K562 (cell line): ENCODE measurements around the gene CAMK1D. TPM values are rescaled to one million over a fixed set of nuclear protein-coding genes. Genes with fewer than 3 reads are reported as not detected.

Experiments used
- ATAC-seq: fragments of 200-7000 bp; cut with Tn5 transposase; 3 replicates; pipeline ENCODE4 v1.9.1; 2020; ENCODE audit warnings: moderate library complexity
- BruUV-seq: library from RNA; stranded (reverse); fragments of 400-500 nt; replicated peaks from 2 replicates; lab custom pipeline; 2021; lab: Mats Ljungman, UMichigan
- CTCF ChIA-PET: fragments of 300-600 bp; formaldehyde crosslinking; extraction: SDS; loops from one replicate; lab custom pipeline; 2021; ENCODE audit warnings: low intra/inter-chr PET ratio; lab: Yijun Ruan, JAX
- POLR2A ChIA-PET: fragments of 300-600, 350-650 bp; sonication (Branson Sonifier 250); formaldehyde crosslinking; extraction: SDS; loops from one replicate; lab custom pipeline; 2021; ENCODE audit warnings: antibody characterized with exemption, inconsistent platforms; lab: Yijun Ruan, JAX
- DNase-seq, 4 experiments: peaks; one replicate each; pipeline versions ENCODE4 v3.0.0 to v3.0.0-alpha.2; 2011 to 2018; ENCODE audit warnings: low spot score in 3 of 4, mixed read lengths in 3 of 4; ENCODE audit errors: extremely low read depth in 1 of 4
- FAIRE-seq: peaks from 2 replicates; lab custom pipeline; 2011; peaks lifted over from hg19 to GRCh38; lab: Jason Lieb, UNC
- H2AFZ ChIP-seq: 2 replicates; pipeline ENCODE4 v1.6.0; 2011; ENCODE audit warnings: low read depth, low read length, control low read depth, inconsistent platforms
- H3K27ac ChIP-seq: fragments of 200-600 bp; 3 replicates; pipeline ENCODE4 v1.8.0; 2011; ENCODE audit warnings: low read depth, mild to moderate bottlenecking, control low read depth, inconsistent platforms, low read length, moderate library complexity, mixed read lengths; ENCODE audit errors: extremely low read depth
- H3K27me3 ChIP-seq, 2 experiments: fragments of 300-600 bp in 1 of 2; 2 replicates in 1 of 2; 3 replicates in 1 of 2; pipeline versions ENCODE4 v1.6.0 to v1.8.0; 2011; ENCODE audit warnings: inconsistent platforms in 2 of 2, low read length in 2 of 2, mild to moderate bottlenecking in 1 of 2, mixed read lengths in 1 of 2, moderate library complexity in 1 of 2; ENCODE audit not compliant: control insufficient read depth in 2 of 2, insufficient read depth in 2 of 2
- H3K36me3 ChIP-seq: fragments of 300-600 bp; 3 replicates; pipeline ENCODE4 v1.8.0; 2011; ENCODE audit warnings: mild to moderate bottlenecking, low read length, inconsistent platforms; ENCODE audit not compliant: control insufficient read depth, insufficient read depth
- H3K4me1 ChIP-seq, 2 experiments: fragments of 200-600 bp in 1 of 2; replicated peaks in 1 of 2; 2 replicates in 1 of 2; 3 replicates in 1 of 2; pipeline versions ENCODE4 v1.5.1 to v1.8.0; 2011; ENCODE audit warnings: inconsistent platforms in 2 of 2, low read length in 2 of 2, mild to moderate bottlenecking in 1 of 2, mixed read lengths in 1 of 2, moderate library complexity in 1 of 2; ENCODE audit not compliant: control insufficient read depth in 2 of 2, insufficient read depth in 2 of 2
- H3K4me2 ChIP-seq: 2 replicates; pipeline ENCODE4 v1.6.1; 2011; ENCODE audit warnings: low read length, control low read depth, inconsistent platforms, mixed read lengths; ENCODE audit not compliant: insufficient read depth
- H3K4me3 ChIP-seq: fragments of 200-600 bp; sonication (generic), shearing (Covaris generic); 2 replicates; pipeline ENCODE4 v1.5.1; 2016; ENCODE audit warnings: control low read depth, inconsistent platforms
- H3K79me2 ChIP-seq: fragments of 200-600 bp; 3 replicates; pipeline ENCODE4 v1.8.0; 2011; ENCODE audit warnings: low read length, inconsistent platforms; ENCODE audit not compliant: control insufficient read depth, insufficient read depth
- H3K9ac ChIP-seq, 2 experiments: 2 replicates each; pipeline versions ENCODE4 v1.6.0 to v1.6.1; 2011; ENCODE audit warnings: low read depth in 2 of 2, low read length in 2 of 2, control low read depth in 1 of 2, inconsistent platforms in 1 of 2, mild to moderate bottlenecking in 1 of 2, mixed read lengths in 1 of 2; ENCODE audit not compliant: insufficient read depth in 1 of 2
- H3K9me1 ChIP-seq: one replicate; pipeline ENCODE4 v1.6.0; 2011; ENCODE audit warnings: inconsistent platforms, mild to moderate bottlenecking, low read length, moderate library complexity; ENCODE audit not compliant: control insufficient read depth, insufficient read depth
- H3K9me3 ChIP-seq: replicated peaks from 2 replicates; pipeline ENCODE4 v1.5.1; 2011; ENCODE audit warnings: low read depth, low read length, inconsistent platforms; ENCODE audit not compliant: control insufficient read depth, insufficient read depth
- H4K20me1 ChIP-seq: replicated peaks from 2 replicates; pipeline ENCODE4 v1.6.1; 2011; ENCODE audit warnings: low read length, inconsistent platforms, mixed read lengths; ENCODE audit not compliant: control insufficient read depth, insufficient read depth
- CCAR2 ChIP-seq: fragments of 200-400 bp; formaldehyde crosslinking; IDR thresholded peaks from 2 replicates; pipeline ENCODE4 v1.6.1; 2017; ENCODE audit warnings: mild to moderate bottlenecking, low read depth, low read length
- HMGN3 ChIP-seq: IDR thresholded peaks from 2 replicates; pipeline ENCODE4 v1.6.1; 2011; ENCODE audit warnings: borderline replicate concordance, low read depth, mild to moderate bottlenecking, mixed read lengths, low read length; ENCODE audit not compliant: insufficient read length; ENCODE audit errors: extremely low read depth
- KHSRP ChIP-seq: fragments of 450-650 bp; IDR thresholded peaks from 2 replicates; pipeline ENCODE4 v1.6.1; 2017
- SRSF3 ChIP-seq: fragments of 200-400 bp; formaldehyde crosslinking; IDR thresholded peaks from 2 replicates; pipeline ENCODE4 v1.6.1; 2016; ENCODE audit warnings: mild to moderate bottlenecking, low read length, moderate library complexity; ENCODE audit not compliant: insufficient read depth
- SUPT5H ChIP-seq: fragments of 450-650 bp; IDR thresholded peaks from 2 replicates; pipeline ENCODE4 v1.6.1; 2016
- TAF9B ChIP-seq: fragments of 450-650 bp; IDR thresholded peaks from 2 replicates; pipeline ENCODE4 v1.6.1; 2018; ENCODE audit warnings: mild to moderate bottlenecking; ENCODE audit not compliant: partially characterized antibody
- TSC22D4 ChIP-seq: fragments of 450-650 bp; IDR thresholded peaks from 2 replicates; pipeline ENCODE4 v1.6.1; 2016; ENCODE audit warnings: missing genetic modification characterization, missing biosample characterization, control low read depth
- ZNF436 ChIP-seq: fragments of 250-450, 450-650 bp; sonication (Bioruptor Pico); formaldehyde crosslinking; IDR thresholded peaks from 2 replicates; pipeline ENCODE4 v1.7.0; 2020; ENCODE audit warnings: mild to moderate bottlenecking
- WGBS: fragments of 100-300 bp; shearing (Covaris generic); methylation state at CpG from one replicate; pipeline ENCODE4 v1.1.6; 2016; ENCODE audit warnings: low coverage, mixed read lengths; ENCODE audit not compliant: insufficient coverage; ENCODE audit errors: missing lambda C conversion rate; 5-methylcytosine and 5-hydroxymethylcytosine counted together
- in situ Hi-C: fragments of 300-500 bp; cut with MboI; formaldehyde crosslinking; loops from 4 replicates; pipeline ENCODE4 v1.15.0; 2018; ENCODE audit warnings: inconsistent platforms, mixed read lengths
- intact Hi-C: fragments of 100-400 bp; cut with micrococcal nuclease; formaldehyde crosslinking; loops from 2 replicates; pipeline ENCODE4 v1.14.2; 2022
- polyA plus RNA-seq, 8 experiments: library from polyadenylated mRNA; depleted of rRNA in 4 of 8; stranded (reverse) in 5 of 8; unstranded in 3 of 8; fragments of >200 nt; fragmentation: Nextera tagmentation in 2 of 8; fragmentation: Illumina TruSeq in 1 of 8; extraction: Ambion mirVana in 2 of 8; extraction: Trizol in 1 of 8; gene quantifications; 2 replicates each; pipeline versions ENCODE4 v1.2.1 to v1.2.3, GENCODE V29; 2011 to 2014; ENCODE audit warnings: inconsistent platforms in 1 of 8, missing spikeins in 1 of 8
- total RNA-seq, 7 experiments: library from RNA; depleted of rRNA in 6 of 7; stranded (reverse); fragments of >200 nt in 6 of 7; fragmentation: Illumina TruSeq in 2 of 7; extraction: Trizol in 2 of 7; gene quantifications; 2 replicates each; pipeline versions ENCODE4 v1.2.1 to v1.2.3, GENCODE V29; 2011 to 2021; ENCODE audit warnings: low replicate concordance in 1 of 7
- TF ChIP-seq, protein P1 (sequence below), 2 experiments: fragments of 450-650 bp; IDR thresholded peaks; 2 replicates each; pipeline ENCODE4 v1.6.1; 2016
- TF ChIP-seq, protein P2 (sequence below): fragments of 250-450 bp; sonication (Bioruptor Pico); IDR thresholded peaks from 2 replicates; pipeline ENCODE4 v1.8.0; 2021; ENCODE audit warnings: borderline replicate concordance, mild to moderate bottlenecking, moderate library complexity; ENCODE audit not compliant: poor library complexity, severe bottlenecking
- TF ChIP-seq, protein P3 (sequence below): fragments of 250-450 bp; sonication (Bioruptor Pico); IDR thresholded peaks from 2 replicates; pipeline ENCODE4 v1.8.0; 2022; ENCODE audit warnings: moderate library complexity, mild to moderate bottlenecking, inconsistent platforms

Gene CAMK1D
- total and polyA plus RNA-seq, 9 of the 15 experiments (the other 6 are each of a cell fraction or from before 2014, with no cell fraction given) = 0.12 to 0.24 (median 0.20) TPM; not detected in 5

DNA sequence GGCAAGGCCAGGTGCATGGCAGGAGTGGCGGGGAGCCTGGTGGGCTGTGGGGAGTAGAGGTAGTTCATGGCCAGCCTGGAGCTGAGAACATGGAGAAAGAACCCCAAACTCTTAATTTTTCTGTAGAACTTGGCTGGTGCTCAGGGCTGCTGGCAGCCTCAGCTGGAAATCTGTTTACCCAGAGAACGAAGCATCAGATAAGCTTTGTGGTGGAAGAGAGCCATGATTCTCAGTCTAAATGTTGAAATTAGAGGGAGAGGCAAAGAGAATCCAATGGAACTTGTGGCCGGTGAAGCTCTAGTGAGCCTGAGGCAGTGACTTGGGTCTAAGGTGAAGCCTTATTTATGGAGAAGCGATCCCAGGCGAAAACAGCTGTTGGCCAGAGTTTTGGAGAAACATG, 525.8 kb downstream of the CAMK1D start:
- no peaks in the 10 kb centered on the region for H3K36me3 ChIP-seq
- H2AFZ ChIP-seq = no peak overlapping the region
- H3K4me1 ChIP-seq = no peaks in the 10 kb centered on the region; a peak in 1 of 5 replicates
- in situ Hi-C loops (no loop called here), intact Hi-C loops (no loop called here)
- FAIRE-seq (no peak), DNase-seq (no peak), ATAC-seq (no peak)
- H3K9ac ChIP-seq = no peak overlapping the region
- no peak overlapping the region for H3K27ac ChIP-seq
- 0% methylated on average over 5 of the region's 5 CpGs for WGBS
- ChIA-PET POLR2A (no interaction called here), CTCF (interaction anchor here (0.6 kb wide), 1 partner anchor 125 kb away, joined by 3 read pairs; no protein-coding TSS in a partner anchor)
- H4K20me1 ChIP-seq = no peaks in the 10 kb centered on the region
- H3K27me3 ChIP-seq = peaks cover 0 to 20% of the 10 kb centered on the region in 2 experiments; a peak in 1 of 5 replicates
- H3K79me2 ChIP-seq = no peaks in the 10 kb centered on the region
- TF ChIP-seq, protein P1, sequence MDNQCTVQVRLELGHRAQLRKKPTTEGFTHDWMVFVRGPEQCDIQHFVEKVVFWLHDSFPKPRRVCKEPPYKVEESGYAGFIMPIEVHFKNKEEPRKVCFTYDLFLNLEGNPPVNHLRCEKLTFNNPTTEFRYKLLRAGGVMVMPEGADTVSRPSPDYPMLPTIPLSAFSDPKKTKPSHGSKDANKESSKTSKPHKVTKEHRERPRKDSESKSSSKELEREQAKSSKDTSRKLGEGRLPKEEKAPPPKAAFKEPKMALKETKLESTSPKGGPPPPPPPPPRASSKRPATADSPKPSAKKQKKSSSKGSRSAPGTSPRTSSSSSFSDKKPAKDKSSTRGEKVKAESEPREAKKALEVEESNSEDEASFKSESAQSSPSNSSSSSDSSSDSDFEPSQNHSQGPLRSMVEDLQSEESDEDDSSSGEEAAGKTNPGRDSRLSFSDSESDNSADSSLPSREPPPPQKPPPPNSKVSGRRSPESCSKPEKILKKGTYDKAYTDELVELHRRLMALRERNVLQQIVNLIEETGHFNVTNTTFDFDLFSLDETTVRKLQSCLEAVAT (IDR thresholded peaks at IDR 0.05) = no peak
- TF ChIP-seq SUPT5H (no peak), ZNF436 (CRISPR knock-in tag) (no peak), SRSF3 (no peak)
- H3K9me3 ChIP-seq = no peaks in the 10 kb centered on the region
- H3K4me2 ChIP-seq = no peak overlapping the region
- BruUV-seq = no TSS peak
- no peak overlapping the region for H3K4me3 ChIP-seq
- H3K9me1 ChIP-seq = no peaks in the 10 kb centered on the region

DNA sequence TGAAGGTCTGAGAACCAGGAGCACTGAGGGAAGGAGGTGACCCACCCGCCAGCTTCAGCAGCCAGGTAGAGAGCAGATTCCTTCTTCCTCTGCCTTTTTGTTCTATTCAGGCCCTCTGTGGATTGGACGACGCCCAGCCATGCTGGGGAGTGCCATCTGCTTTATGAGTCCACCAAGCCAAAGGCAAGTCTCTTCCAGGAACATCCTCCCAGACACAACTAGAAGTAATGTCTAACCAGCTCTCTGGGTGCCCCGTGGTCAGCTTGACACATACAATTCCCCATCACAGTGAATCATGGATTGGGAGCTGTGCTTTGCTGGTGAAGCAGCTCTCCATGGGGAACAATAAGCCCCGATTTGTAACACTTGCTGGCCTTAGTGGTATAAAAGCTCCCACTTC, 526.9 kb downstream of the CAMK1D start:
- FAIRE-seq = no peak
- Histone ChIP-seq H3K36me3 (no peaks in the 10 kb centered on the region), H3K4me1 (no peaks in the 10 kb centered on the region; a peak in 1 of 5 replicates), H3K9ac (no peak overlapping the region), H4K20me1 (no peaks in the 10 kb centered on the region), H3K4me3 (no peak overlapping the region), H3K27me3 (peaks cover 0 to 20% of the 10 kb centered on the region in 2 experiments; a peak in 1 of 5 replicates), H3K9me1 (no peaks in the 10 kb centered on the region), H3K9me3 (no peaks in the 10 kb centered on the region), H3K79me2 (no peaks in the 10 kb centered on the region), H3K27ac (no peak overlapping the region), H2AFZ (no peak overlapping the region), H3K4me2 (no peak overlapping the region)
- ChIA-PET CTCF (no interaction called here), POLR2A (interaction anchor here (0.8 to 0.9 kb wide), 2 partner anchors 458 to 1895 kb away, joined by 3 read pairs; no protein-coding TSS in a partner anchor)
- DNase-seq = no peak
- in situ Hi-C loops (no loop called here), intact Hi-C loops (no loop called here)
- 0% methylated on average over 5 of the region's 5 CpGs for WGBS
- TF ChIP-seq, protein P2, sequence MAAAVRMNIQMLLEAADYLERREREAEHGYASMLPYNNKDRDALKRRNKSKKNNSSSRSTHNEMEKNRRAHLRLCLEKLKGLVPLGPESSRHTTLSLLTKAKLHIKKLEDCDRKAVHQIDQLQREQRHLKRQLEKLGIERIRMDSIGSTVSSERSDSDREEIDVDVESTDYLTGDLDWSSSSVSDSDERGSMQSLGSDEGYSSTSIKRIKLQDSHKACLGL (CRISPR knock-in tag) = no peak
- TF ChIP-seq TAF9B (no peak), TSC22D4 (tag) (no peak), CCAR2 (no peak), KHSRP (no peak), HMGN3 (no peak)
- TF ChIP-seq, protein P3, sequence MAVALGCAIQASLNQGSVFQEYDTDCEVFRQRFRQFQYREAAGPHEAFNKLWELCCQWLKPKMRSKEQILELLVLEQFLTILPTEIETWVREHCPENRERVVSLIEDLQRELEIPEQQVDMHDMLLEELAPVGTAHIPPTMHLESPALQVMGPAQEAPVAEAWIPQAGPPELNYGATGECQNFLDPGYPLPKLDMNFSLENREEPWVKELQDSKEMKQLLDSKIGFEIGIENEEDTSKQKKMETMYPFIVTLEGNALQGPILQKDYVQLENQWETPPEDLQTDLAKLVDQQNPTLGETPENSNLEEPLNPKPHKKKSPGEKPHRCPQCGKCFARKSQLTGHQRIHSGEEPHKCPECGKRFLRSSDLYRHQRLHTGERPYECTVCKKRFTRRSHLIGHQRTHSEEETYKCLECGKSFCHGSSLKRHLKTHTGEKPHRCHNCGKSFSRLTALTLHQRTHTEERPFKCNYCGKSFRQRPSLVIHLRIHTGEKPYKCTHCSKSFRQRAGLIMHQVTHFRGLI = no peak
- BruUV-seq = no TSS peak
- no peak for ATAC-seq
